Stimulated activated effector memory CD8-positive, alpha-beta T cell treated with anti-CD3 and anti-CD28 coated beads, Interleukin-12 subunit alpha, Interleukin-12 subunit beta, amount 100 ng/mL, for 72 hours (primary cell): Measurements from ENCODE around the gene MAP2K4.
"Not testable (repeated sequence)": the region's sequence is repeated elsewhere in the genome, so short reads cannot be mapped to it uniquely, and the experiment has no call there.

ENCODE experiments used
- ATAC-seq: fragments of 150-1000 bp; cut with Tn5 transposase; 2 replicates; pipeline ENCODE4 v1.10.0; 2021
- DNase-seq, 2 donors: peaks; one replicate each; pipeline ENCODE4 v3.0.0; 2021 to 2022; ENCODE audit warnings: low spot score in 2 of 2
- H3K27ac Mint-ChIP-seq: one replicate; pipeline ENCODE4 v1.8.0; 2022; ENCODE audit warnings: mild to moderate bottlenecking, mixed read lengths
- H3K36me3 Mint-ChIP-seq: one replicate; pipeline ENCODE4 v1.8.0; 2022; ENCODE audit warnings: mild to moderate bottlenecking, mixed read lengths
- H3K4me1 Mint-ChIP-seq: one replicate; pipeline ENCODE4 v1.8.0; 2022; ENCODE audit warnings: mixed read lengths
- H3K4me3 Mint-ChIP-seq: one replicate; pipeline ENCODE4 v1.8.0; 2022; ENCODE audit warnings: mild to moderate bottlenecking, mixed read lengths
- H3K9me3 Mint-ChIP-seq: one replicate; pipeline ENCODE4 v1.8.0; 2022; ENCODE audit warnings: mixed read lengths

Gene MAP2K4

DNA sequence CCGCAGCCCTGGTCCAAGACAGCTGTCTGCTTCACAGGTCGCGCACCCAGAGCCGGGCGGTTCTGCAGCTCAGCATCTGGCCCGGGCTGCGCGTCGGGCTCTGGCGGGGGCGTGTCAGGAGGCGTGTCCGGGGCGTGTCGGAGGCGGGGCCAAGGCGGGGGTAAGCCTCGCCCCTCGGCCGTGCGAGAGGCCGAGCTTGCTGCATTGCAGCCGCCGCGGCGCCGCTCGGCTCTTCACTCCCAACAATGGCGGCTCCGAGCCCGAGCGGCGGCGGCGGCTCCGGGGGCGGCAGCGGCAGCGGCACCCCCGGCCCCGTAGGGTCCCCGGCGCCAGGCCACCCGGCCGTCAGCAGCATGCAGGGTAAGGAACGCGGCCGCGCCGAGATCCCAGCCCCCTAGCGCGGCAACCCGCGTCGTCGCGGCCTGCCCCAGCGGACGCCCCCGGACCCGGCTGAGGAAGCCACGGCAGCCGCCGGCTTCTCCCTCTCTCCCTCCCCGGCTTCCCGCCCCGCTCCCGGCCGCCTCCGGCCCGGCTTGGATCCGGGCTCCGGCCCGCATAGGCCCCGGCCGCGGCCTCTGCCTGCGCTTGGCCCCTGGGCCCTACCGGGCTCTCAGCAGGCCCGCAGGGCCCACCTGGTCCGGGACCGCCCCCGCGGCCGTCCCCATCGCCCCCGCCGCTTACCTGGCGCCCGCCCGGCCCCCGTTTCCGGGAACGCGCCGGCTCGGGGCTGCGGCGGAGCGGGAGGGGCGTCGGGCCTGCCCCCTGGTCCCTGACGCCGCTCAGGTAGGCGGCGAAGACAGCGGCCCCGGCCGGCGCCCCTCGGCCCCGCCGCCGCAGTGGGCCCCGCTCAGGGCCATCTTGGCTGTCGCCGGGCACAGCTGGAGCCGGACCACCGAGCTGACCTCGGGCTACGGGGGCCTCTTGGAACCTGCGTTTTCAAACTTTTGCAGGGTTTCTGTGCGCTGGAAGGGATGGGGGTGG, at the start of gene MAP2K4:
Gene MAP2K4 (plus strand): TSS at position 236 of the 981 bp plus-strand sequence. CDS start 10 bp downstream, at position 246.
- Mint-ChIP-seq H3K9me3 (no peaks in the 10 kb centered on the region), H3K27ac (peak within 1 kb of the TSS; percentile 74), H3K4me3 (peak within 1 kb of the TSS; percentile 62), H3K4me1 (peaks cover 45% of the 10 kb centered on the region), H3K36me3 (no peaks in the 10 kb centered on the region)
- peak; percentile 98 for DNase-seq
- ATAC-seq = peak; percentile 96

DNA sequence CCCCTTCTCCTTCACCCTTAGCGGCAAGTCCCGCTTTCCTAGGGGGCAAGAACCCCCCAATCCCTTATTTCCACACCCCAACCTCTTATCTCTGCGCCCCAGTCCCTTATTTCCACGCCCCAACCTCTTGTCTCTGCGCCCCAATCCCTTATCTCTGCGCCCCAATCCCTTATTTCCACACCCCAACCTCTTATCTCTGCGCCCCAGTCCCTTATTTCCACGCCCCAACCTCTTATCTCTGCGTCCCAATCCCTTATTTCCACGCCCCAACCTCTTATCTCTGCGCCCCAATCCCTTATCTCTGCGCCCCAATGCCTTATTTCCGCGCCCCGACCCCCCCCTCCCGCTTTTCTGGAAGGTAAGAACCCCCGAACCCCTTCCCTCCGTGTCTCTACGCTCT, 47.9 kb upstream of the MAP2K4 start:
- not testable (repeated sequence) for DNase-seq, ATAC-seq, H3K27ac Mint-ChIP-seq, H3K36me3 Mint-ChIP-seq, H3K4me3 Mint-ChIP-seq
- peaks cover 14% of the 10 kb centered on the region for H3K9me3 Mint-ChIP-seq
- peaks cover 13% of the 10 kb centered on the region for H3K4me1 Mint-ChIP-seq

DNA sequence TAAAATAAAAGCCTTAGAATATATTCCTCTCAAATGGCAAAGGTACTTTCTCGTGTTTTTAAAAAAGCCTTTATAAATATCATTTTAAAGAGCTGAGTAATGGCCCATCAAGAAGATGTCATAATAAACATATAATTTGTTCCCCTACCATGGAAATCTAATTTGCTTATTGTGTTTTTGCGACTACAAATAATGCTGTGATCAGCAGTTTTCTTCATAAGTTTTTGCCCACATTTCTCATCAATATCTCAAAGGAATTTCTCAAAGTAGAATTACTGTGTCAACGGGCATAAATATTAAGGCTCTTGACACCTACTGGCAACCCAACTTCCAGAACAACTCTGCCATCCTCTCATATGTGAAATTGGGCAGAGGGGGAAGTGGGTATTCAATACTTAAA, 40.9 kb upstream of the MAP2K4 start:
- H3K27ac Mint-ChIP-seq = no peak overlapping the region
- H3K4me1 Mint-ChIP-seq = peaks cover 11% of the 10 kb centered on the region
- peaks cover 56% of the 10 kb centered on the region for H3K36me3 Mint-ChIP-seq
- H3K9me3 Mint-ChIP-seq = no peaks in the 10 kb centered on the region
- no peak overlapping the region for H3K4me3 Mint-ChIP-seq
- DNase-seq = no peak
- no peak for ATAC-seq

DNA sequence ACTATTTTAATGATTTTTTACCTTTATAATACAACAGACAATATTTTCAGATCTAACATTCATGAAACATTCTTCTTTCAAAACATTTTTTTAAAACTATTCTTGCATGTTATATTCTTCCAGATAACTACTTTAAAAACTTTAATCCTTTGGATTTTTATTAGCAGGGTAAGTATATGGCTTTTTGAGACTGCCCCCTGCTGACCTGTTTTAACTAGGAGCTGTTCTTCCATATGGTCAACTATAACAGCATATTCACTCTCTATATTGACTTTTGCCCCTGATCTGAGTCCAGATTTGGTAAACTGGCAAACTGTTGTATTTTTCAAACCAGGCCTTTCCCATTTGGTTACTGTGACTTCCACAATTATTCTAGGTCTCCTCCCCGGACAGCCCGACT, 39.9 kb upstream of the MAP2K4 start:
- Mint-ChIP-seq H3K36me3 (peaks cover 57% of the 10 kb centered on the region), H3K4me3 (no peak overlapping the region), H3K27ac (no peak overlapping the region), H3K9me3 (no peaks in the 10 kb centered on the region), H3K4me1 (peaks cover 4% of the 10 kb centered on the region)
- DNase-seq (no peak), ATAC-seq (no peak)

DNA sequence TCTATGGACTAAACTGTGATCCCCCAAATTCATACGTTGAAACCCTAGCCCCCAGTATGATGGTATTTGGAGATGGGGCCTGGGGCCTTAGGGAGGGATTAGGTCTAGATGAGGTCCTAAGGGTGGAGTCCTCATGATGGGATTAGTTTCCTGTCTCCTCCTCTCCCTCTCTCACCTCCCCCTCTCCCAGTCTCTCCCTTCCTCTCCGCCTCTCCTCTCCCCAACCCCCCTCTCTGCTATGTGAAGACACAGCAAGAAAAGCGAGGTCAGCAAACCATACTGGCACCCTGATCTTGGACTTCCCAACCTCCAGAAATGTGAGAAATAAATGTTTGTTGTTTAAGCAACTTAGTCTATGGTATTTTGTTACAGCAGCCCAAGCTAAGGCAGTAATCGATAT, 38.8 kb upstream of the MAP2K4 start:
- Mint-ChIP-seq H3K4me3 (no peak overlapping the region), H3K27ac (no peak overlapping the region), H3K36me3 (peaks cover 57% of the 10 kb centered on the region), H3K9me3 (no peaks in the 10 kb centered on the region), H3K4me1 (no peaks in the 10 kb centered on the region)
- DNase-seq (no peak), ATAC-seq (no peak)

DNA sequence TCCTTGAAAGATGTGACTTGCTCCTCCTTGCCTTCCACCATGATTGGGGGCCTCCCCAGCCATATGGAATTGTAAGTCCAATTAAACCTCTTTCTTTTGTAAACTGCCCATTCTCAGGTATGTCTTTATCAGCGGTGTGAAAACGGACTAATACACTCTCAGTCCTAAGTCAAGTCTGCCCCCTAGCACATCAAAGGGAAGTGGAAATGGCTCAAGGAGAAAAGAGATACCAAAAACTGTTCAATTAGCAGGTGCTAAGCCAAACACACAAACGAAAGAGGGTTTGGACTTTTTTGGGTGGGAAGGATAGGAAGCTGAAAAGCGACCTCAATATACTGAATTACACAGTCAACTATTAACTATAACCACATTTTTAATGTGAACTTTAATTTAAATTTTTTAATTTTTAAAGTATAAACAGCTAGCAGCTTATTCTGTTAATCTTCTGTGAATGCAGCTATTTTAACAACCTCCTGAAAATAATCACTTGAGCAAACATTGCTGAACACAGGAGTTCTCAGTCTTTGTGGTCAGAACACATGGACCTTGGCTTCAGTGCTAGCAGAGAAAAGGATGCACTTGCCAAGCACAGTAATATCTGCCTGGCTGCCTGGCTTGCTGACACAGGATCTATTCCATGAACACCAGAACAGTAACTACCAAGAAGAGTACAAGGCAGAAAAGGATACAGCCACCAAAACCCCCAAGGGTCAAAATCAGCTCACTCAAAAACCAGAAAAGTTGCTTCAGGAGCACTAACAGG, 34.3 kb upstream of the MAP2K4 start:
- H3K4me3 Mint-ChIP-seq = no peak overlapping the region
- peaks cover 53% of the 10 kb centered on the region for H3K36me3 Mint-ChIP-seq
- H3K4me1 Mint-ChIP-seq = peaks cover 11% of the 10 kb centered on the region
- DNase-seq (no peak), ATAC-seq (no peak)
- no peaks in the 10 kb centered on the region for H3K9me3 Mint-ChIP-seq
- no peak overlapping the region for H3K27ac Mint-ChIP-seq

DNA sequence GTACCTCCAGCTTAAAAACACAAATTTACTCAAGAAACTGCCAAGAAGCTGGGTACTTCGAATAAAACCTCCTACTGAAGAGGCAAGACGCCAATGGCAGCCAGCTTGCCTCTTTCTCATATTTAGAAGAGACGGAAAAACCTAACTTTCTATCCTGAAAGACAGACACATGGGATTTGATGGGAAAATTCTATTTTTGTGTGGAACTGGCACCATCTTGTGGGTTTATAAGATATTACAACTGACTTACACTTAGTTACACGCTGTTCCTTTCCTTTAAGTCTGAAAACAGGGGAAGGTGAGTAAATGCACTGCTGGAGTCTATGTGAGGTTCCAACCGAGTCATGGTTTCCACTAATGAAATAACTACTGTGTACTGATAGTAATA, 33.7 kb upstream of the MAP2K4 start:
- peaks cover 11% of the 10 kb centered on the region for H3K4me1 Mint-ChIP-seq
- H3K36me3 Mint-ChIP-seq = peaks cover 52% of the 10 kb centered on the region
- H3K4me3 Mint-ChIP-seq = no peak overlapping the region
- no peaks in the 10 kb centered on the region for H3K9me3 Mint-ChIP-seq
- DNase-seq = no peak
- H3K27ac Mint-ChIP-seq = no peak overlapping the region
- ATAC-seq = no peak

DNA sequence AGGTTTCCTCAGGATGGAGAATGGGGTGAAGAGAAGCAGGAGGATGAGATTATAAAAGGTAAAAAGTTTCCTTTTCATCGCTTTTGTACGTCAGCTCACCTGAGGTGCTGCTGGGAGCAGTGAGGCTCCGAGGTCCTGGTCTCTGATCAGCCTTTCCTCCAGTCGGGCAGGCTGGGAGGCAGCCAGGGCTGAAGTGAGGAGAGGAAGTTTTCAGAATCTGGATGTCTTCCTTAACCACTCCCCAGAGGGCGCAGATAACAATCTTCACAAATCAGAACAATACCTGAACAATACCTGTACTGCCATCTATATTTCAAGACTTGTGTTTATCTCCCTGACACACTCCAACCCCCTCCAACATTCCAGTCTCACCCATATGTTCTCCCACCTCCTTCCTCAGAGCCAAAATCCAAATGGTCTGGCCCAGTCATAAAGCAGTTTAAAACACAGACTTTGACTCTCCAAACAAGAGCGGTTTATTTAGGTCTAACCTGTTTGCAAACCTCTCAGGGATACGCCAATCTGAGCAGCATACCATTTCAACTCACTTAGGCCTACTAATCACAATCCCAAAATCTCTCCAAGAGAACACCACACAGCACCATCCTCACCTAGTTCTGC, 30.2 kb upstream of the MAP2K4 start:
- Mint-ChIP-seq H3K27ac (peak overlapping the region; percentile 44), H3K4me1 (peaks cover 11% of the 10 kb centered on the region), H3K4me3 (no peak overlapping the region), H3K36me3 (peaks cover 31% of the 10 kb centered on the region), H3K9me3 (no peaks in the 10 kb centered on the region)
- ATAC-seq (no peak), DNase-seq (no peak)

DNA sequence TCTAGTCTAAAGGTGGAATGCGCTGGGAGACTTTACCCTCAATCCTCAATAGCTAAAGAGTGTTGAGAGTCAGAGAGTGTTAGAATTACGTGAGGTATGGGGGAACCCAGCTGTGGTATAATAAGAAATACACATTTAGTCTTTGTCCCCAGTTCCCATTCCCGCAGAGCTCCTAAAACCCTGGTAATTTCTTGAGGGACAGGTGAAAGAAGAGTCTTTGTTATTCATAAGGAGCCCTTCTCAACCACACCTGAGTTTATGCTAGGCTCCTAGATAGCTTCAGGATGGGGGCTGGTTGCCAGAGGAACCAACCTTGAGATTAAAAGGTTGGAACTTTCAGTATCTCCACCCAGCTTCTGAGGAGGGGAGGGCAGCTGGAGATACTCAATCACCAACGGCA, 29.2 kb upstream of the MAP2K4 start:
- ATAC-seq (no peak), DNase-seq (no peak)
- Mint-ChIP-seq H3K4me1 (peaks cover 11% of the 10 kb centered on the region), H3K27ac (peak overlapping the region; percentile 44), H3K36me3 (peaks cover 31% of the 10 kb centered on the region), H3K4me3 (no peak overlapping the region), H3K9me3 (no peaks in the 10 kb centered on the region)

DNA sequence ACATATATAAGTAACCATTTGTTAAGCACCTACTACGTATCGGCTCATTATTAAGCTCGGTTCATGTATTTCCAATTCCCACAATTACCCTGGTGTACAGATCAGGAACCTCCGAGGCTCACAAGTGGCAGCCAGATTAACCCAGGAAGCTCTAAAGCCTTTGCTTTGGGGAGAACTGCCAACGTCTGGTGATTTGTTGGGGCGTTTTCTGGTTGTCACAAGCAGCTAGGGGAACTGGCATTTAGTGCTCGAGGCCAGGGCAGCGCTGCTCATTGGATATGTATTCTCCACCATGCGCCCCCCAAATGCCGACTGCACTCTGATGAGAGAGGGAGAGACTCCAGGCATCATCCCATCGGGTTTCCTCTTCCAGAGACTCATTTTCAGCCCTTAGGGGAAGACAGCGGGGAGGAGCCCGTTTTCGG, 23.9 kb upstream of the MAP2K4 start:
- peaks cover 4% of the 10 kb centered on the region for H3K9me3 Mint-ChIP-seq
- H3K4me1 Mint-ChIP-seq = peaks cover 8% of the 10 kb centered on the region
- peak overlapping the region; percentile 86 for H3K4me3 Mint-ChIP-seq
- DNase-seq (no peak), ATAC-seq (peak; percentile 60)
- H3K27ac Mint-ChIP-seq = peak overlapping the region; percentile 91
- H3K36me3 Mint-ChIP-seq = no peaks in the 10 kb centered on the region

DNA sequence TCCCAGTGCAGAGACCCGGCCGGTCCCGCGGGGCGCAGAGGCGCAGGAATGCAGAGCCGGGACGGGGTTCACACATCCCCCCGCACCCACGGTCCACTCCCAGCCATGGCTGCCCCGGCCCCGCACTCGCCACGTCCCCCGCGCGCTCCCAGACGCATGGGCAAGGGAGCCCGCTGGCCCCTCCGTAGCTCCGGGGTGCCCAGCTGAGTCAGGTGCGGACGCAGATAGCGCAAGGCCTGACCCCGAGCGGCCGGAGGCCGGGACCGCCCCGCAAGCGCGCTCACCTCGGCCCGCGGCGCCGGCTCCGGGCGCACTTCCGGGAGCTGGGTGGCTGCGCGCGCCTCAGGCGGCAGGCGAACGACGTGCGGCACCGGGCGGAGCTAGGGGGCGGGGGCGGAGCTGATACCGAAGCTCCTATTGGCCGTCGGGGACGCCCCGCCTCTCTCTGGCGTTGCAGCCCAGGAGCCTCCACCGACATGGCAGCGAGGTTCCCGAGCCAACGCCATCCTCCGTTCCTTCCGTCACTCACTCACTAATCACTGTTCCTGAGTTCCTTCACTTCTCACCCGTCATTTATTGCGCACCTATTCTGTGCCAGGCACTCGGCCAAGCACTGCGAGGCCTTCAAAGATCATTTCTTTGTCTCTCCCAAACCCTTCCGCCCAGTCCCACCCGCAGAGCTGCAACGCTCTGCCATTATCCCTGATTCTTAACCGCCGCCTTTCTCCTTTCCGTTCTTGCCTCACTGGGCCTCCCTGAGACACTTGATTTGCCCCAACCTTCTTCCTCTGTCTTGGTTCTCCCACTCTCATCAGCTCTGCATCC, 23.3 kb upstream of the MAP2K4 start, which contains the start of gene ZNF18:
Gene ZNF18 (minus strand): TSS at position 329 of the 825 bp plus-strand sequence. CDS start 4,646 bp downstream, outside the sequence.
- peaks cover 4% of the 10 kb centered on the region for H3K9me3 Mint-ChIP-seq
- ATAC-seq (peak; percentile 98), DNase-seq (peak; percentile 93 to 95)
- no peaks in the 10 kb centered on the region for H3K36me3 Mint-ChIP-seq
- peak within 1 kb of the TSS; percentile 86 for H3K4me3 Mint-ChIP-seq
- H3K4me1 Mint-ChIP-seq = peaks cover 8% of the 10 kb centered on the region
- H3K27ac Mint-ChIP-seq = peak within 1 kb of the TSS; percentile 91

DNA sequence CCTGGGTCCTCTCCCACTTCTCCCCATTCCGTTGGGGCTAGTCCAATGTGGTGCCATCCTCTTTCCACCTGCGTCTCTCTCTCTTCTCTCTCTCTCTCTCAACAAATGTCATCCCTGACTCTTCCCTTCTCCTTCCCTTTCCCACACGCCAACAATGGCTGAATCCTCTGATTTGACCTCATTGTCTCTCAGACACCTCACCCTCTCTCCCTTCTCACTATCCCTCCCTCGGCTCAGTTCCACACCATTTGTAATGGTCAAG, 22.8 kb upstream of the MAP2K4 start:
- H3K4me3 Mint-ChIP-seq = peak overlapping the region; percentile 86
- no peak for DNase-seq
- peaks cover 8% of the 10 kb centered on the region for H3K4me1 Mint-ChIP-seq
- H3K36me3 Mint-ChIP-seq = no peaks in the 10 kb centered on the region
- H3K9me3 Mint-ChIP-seq = peaks cover 4% of the 10 kb centered on the region
- peak overlapping the region; percentile 91 for H3K27ac Mint-ChIP-seq
- no peak for ATAC-seq

DNA sequence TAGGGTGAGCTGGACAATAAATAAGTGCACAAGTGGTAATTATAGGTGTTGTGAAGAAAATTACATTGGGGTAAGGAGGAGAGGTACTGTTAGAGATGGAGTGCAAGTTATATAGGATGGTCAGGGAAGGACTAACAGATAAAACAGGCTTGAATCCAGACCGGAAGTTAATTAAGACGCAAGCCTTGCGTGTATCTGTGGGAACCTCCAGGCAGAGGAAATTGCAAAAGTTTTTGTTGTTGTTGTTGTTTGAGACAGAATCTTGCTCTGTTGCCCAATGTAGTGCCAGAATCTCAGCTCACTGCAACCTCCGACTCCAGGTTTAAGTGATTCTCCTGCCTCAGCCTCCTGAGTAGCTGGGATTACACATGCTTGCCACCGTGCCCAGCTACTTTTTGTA, 21.0 kb upstream of the MAP2K4 start:
- ATAC-seq = no peak
- Mint-ChIP-seq H3K36me3 (no peaks in the 10 kb centered on the region), H3K4me3 (no peak overlapping the region), H3K4me1 (peaks cover 8% of the 10 kb centered on the region), H3K9me3 (peaks cover 4% of the 10 kb centered on the region), H3K27ac (no peak overlapping the region)
- no peak for DNase-seq

DNA sequence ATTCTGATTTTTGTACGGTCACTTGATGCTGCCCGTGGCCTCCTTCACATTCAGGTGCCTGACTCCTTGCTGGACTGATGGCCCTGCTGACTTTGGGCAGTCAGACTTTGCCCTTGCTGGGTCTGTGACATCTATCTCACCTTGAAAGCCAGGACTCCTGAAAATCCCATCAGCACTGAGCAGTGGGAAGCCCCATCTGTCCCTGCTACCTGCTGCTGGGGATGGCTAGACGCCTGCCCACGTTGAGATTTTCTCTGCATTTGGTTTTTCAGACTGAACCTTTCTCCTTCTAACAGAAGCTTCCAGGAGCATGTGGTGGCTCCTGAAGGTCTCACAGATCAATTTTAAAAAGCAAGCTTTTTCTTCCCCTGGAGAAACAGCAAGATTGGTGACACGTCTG, 13.2 kb upstream of the MAP2K4 start:
- H3K9me3 Mint-ChIP-seq = no peaks in the 10 kb centered on the region
- no peaks in the 10 kb centered on the region for H3K36me3 Mint-ChIP-seq
- no peak for ATAC-seq
- H3K4me1 Mint-ChIP-seq = no peaks in the 10 kb centered on the region
- no peak for DNase-seq
- no peak overlapping the region for H3K4me3 Mint-ChIP-seq
- no peak overlapping the region for H3K27ac Mint-ChIP-seq
